Right renal cortex interstitium (tissue), 3 donors: ENCODE results near the gene TCERG1. TPM values are rescaled to one million over a fixed set of nuclear protein-coding genes. Genes with fewer than 3 reads are reported as not detected.

ENCODE experiments used
- polyA plus RNA-seq, 3 donors: library from polyadenylated mRNA; unstranded; fragments of 120-200 nt; gene quantifications; one replicate each; pipeline ENCODE4 v1.2.1, GENCODE V29; 2013; ENCODE audit not compliant: insufficient read length in 3 of 3

The TCERG1 gene
- polyA plus RNA-seq, 3 donors, result 100 to 122 (median 115) TPM

Other genes with a start within 250 kb of the TCERG1 start
- 10 to 100 TPM; 28.5 to 31.3 (median 30.6) TPM for gene RBM27, start 243.7 kb upstream of the TCERG1 start, polyA plus RNA-seq
- under 1 TPM; 0.08 to 0.13 (median 0.11) TPM for gene POU4F3, start 108.5 kb upstream of the TCERG1 start, polyA plus RNA-seq
- gene GPR151, start 68.9 kb downstream of the TCERG1 start, polyA plus RNA-seq, result not detected